Naive thymus-derived CD8-positive, alpha-beta T cell (primary cell): Measurements from ENCODE around the gene DPPA5. TPM values are rescaled to one million over a fixed set of nuclear protein-coding genes. Genes with fewer than 3 reads are reported as not detected.

Experiments
- ATAC-seq, 2 donors: fragments of 150-1000 bp; cut with Tn5 transposase in 1 of 2; sonication (Bioruptor Pico), chemical (Tn5 transposase) in 1 of 2; 1 replicate in 1 of 2; 2 replicates in 1 of 2; pipeline ENCODE4 v1.10.0; 2021; ENCODE audit warnings: mild to moderate bottlenecking in 2 of 2, moderate library complexity in 2 of 2
- POLR2A ChIA-PET: fragments of 350-600 bp; sonication (Branson Sonifier 250); formaldehyde crosslinking; loops from one replicate; lab custom pipeline; 2021; ENCODE audit warnings: antibody characterized with exemption; lab: Charles Lee
- DNase-seq, 10 donors: peaks; one replicate each; pipeline versions ENCODE4 v3.0.0 to v3.0.0-alpha.2; 2020 to 2022
- H3K27ac Mint-ChIP-seq, 10 donors: one replicate each; pipeline ENCODE4 v1.8.0; 2020 to 2022; ENCODE audit warnings: mild to moderate bottlenecking in 10 of 10, mixed read lengths in 10 of 10, moderate library complexity in 4 of 10, inconsistent platforms in 1 of 10
- H3K27me3 Mint-ChIP-seq, 5 donors: one replicate each; pipeline ENCODE4 v1.8.0; 2021 to 2022; ENCODE audit warnings: mixed read lengths in 5 of 5
- H3K36me3 Mint-ChIP-seq, 3 donors: one replicate each; pipeline ENCODE4 v1.8.0; 2020 to 2022; ENCODE audit warnings: mixed read lengths in 3 of 3, mild to moderate bottlenecking in 2 of 3, inconsistent platforms in 1 of 3
- H3K4me1 Mint-ChIP-seq, 4 donors: one replicate each; pipeline ENCODE4 v1.8.0; 2021 to 2022; ENCODE audit warnings: mixed read lengths in 4 of 4
- H3K4me3 Mint-ChIP-seq, 10 donors: one replicate each; pipeline ENCODE4 v1.8.0; 2020 to 2022; ENCODE audit warnings: mild to moderate bottlenecking in 10 of 10, mixed read lengths in 10 of 10, moderate library complexity in 6 of 10, inconsistent platforms in 1 of 10
- H3K9me3 Mint-ChIP-seq, 9 donors: one replicate each; pipeline ENCODE4 v1.8.0; 2020 to 2022; ENCODE audit warnings: mixed read lengths in 9 of 9, mild to moderate bottlenecking in 3 of 9, inconsistent platforms in 1 of 9, moderate library complexity in 1 of 9
- polyA plus RNA-seq, 3 donors: library from polyadenylated mRNA; unstranded; fragments of 300-500 nt; fragmentation: Illumina TruSeq; gene quantifications; one replicate each; pipeline ENCODE4 v1.2.3, GENCODE V29; 2021
- total RNA-seq, 8 experiments: library from RNA in 2 of 8; stranded (reverse) in 2 of 8; gene quantifications; one replicate each; pipeline ENCODE4 v1.2.3 and lab custom pipeline; 2021 to 2026

DPPA5 gene
- total and polyA plus RNA-seq, 5 experiments from 2014 or later = not detected

DNA sequence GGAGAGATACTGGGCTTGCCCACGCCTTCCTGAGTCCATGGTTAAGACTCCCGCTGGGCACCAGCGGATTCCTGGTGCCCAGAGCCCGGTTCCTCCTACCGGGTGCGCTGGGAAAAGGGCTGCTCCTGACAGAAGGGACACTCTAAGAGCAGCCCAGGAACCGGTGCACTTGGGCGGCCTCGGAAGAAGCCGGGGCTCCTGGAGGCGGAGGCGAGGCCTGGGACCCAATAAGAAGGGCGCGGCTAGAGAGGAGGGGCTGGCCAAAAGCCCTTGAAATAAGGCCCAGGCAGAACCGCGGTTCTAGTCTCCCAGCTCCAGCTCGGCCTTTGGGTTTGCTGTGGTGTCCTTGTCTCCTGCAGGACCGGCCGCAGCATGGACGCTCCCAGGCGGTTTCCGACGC, 8.3 kb upstream of the DPPA5 start, which contains the start of gene KHDC3L:
Gene KHDC3L (plus strand): TSS at position 301 of the 400 bp plus-strand sequence. CDS start 72 bp downstream, at position 373.
- Mint-ChIP-seq H3K9me3 (no peaks in the 10 kb centered on the region), H3K27ac (peak within 1 kb of the TSS in 2 of 10 donors; percentile 29 to 44), H3K4me3 (no peak within 1 kb of the TSS), H3K4me1 (no peaks in the 10 kb centered on the region), H3K36me3 (no peaks in the 10 kb centered on the region), H3K27me3 (peaks cover 0 to 8% (median 3%) of the 10 kb centered on the region in 5 donors)
- DNase-seq (no peak), ATAC-seq (no peak)
- POLR2A ChIA-PET = no interaction called here

GRCh38 chr6:73349311-73349710, 4.8 kb downstream of the DPPA5 start:
- Mint-ChIP-seq H3K27ac (no peak overlapping the region), H3K9me3 (peaks cover 0 to 2% (median 0%) of the 10 kb centered on the region in 9 donors), H3K27me3 (peaks cover 18 to 54% (median 33%) of the 10 kb centered on the region in 5 donors), H3K36me3 (no peaks in the 10 kb centered on the region), H3K4me1 (peaks cover 0 to 2% (median 0%) of the 10 kb centered on the region in 4 donors), H3K4me3 (no peak overlapping the region)
- ATAC-seq (no peak), DNase-seq (no peak)
- POLR2A ChIA-PET = no interaction called here

DNA sequence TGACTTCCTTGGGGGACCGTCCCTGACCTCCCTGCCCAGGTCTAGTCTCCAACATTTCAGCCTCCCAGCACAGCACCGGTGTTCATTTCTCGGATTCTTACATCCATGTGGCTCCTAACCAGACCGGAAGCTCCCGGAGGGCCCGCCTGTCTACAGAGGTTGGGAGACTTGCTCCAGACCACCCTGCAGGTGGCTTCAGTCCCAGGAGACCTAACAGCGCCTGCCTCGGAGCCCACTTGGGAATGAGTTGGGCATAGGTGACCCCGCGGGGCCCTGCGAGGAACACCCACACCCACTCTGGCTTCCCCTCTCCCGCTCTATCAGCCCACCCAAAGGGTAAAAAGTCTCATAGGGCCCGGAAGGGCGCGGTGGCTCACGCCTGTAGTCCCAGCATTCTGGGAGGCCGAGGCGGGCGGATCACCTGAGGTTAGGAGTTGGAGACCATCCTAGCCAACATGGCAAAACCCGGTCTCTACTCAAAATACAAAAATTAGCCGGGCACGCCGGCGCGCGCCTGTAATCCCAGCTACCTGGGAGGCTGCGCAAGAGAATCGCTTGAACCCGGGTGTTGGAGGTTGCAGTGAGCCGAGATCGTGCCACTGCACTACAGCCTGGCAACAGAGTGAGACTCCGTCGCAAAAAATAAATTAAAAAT, 5.4 kb downstream of the DPPA5 start:
- H3K27me3 Mint-ChIP-seq = peaks cover 18 to 54% (median 33%) of the 10 kb centered on the region in 5 donors
- POLR2A ChIA-PET = no interaction called here
- DNase-seq = no peak
- ATAC-seq = no peak
- H3K27ac Mint-ChIP-seq = no peak overlapping the region
- H3K36me3 Mint-ChIP-seq = no peaks in the 10 kb centered on the region
- peaks cover 0 to 2% (median 0%) of the 10 kb centered on the region in 4 donors for H3K4me1 Mint-ChIP-seq
- no peak overlapping the region for H3K4me3 Mint-ChIP-seq
- H3K9me3 Mint-ChIP-seq = peaks cover 0 to 2% (median 0%) of the 10 kb centered on the region in 9 donors

DNA sequence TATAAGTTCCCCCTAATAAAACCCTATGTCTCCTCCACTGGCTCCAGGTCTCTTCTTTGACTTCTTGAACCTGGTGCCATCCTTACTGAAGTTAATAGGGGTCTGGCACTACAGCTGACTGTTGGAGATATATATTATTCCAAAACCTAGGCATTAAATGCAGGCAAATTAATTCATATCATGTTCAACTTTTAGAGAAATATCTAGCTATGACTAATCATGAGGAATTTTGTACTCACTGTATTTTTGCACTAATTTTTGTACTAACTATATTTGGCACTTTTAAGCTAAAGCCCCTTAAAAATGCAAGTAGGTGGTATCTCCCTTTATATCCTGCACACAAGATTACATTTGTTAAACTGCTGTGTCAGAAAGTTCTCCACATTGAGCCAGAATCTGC, 10.9 kb downstream of the DPPA5 start:
- no peaks in the 10 kb centered on the region for H3K4me1 Mint-ChIP-seq
- H3K4me3 Mint-ChIP-seq = no peak overlapping the region
- ATAC-seq (no peak), DNase-seq (no peak)
- peaks cover 4 to 20% (median 10%) of the 10 kb centered on the region in 5 donors for H3K27me3 Mint-ChIP-seq
- no peak overlapping the region for H3K27ac Mint-ChIP-seq
- H3K9me3 Mint-ChIP-seq = no peaks in the 10 kb centered on the region
- POLR2A ChIA-PET = no interaction called here
- no peaks in the 10 kb centered on the region for H3K36me3 Mint-ChIP-seq

DNA sequence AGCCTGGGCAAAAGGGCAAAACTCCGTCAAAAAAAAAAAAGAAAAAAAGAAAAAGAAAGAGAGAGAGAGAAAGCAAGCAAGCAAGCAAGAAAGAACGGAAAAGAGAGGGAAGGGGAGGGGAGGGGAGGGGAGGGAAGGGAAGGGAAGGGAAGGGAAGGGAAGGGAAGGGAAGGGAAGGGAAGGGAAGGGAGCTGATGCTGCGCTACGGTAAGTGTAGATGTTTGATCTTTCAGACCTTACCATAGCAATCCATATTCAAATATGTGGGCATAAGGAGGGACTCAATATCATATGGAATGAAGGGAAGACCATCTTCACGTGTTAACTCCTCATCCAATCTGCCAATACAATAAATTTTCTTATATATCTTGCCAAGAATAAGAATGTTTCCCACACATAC, 11.9 kb downstream of the DPPA5 start:
- POLR2A ChIA-PET = no interaction called here
- H3K27me3 Mint-ChIP-seq = peaks cover 0 to 10% (median 4%) of the 10 kb centered on the region in 5 donors
- DNase-seq (no peak), ATAC-seq (no peak)
- no peaks in the 10 kb centered on the region for H3K9me3 Mint-ChIP-seq
- no peaks in the 10 kb centered on the region for H3K4me1 Mint-ChIP-seq
- no peak overlapping the region for H3K27ac Mint-ChIP-seq
- no peaks in the 10 kb centered on the region for H3K36me3 Mint-ChIP-seq
- no peak overlapping the region for H3K4me3 Mint-ChIP-seq

- Mint-ChIP-seq H3K36me3 (no peaks in the 10 kb centered on the region), H3K4me3 (no peak overlapping the region), H3K27me3 (peaks cover 0 to 1% (median 0%) of the 10 kb centered on the region in 5 donors), H3K27ac (no peak overlapping the region), H3K4me1 (no peaks in the 10 kb centered on the region), H3K9me3 (no peaks in the 10 kb centered on the region)
- POLR2A ChIA-PET = no interaction called here
- DNase-seq (no peak), ATAC-seq (no peak)
Measured at GRCh38 chr6:73341335-73341734, 12.7 kb downstream of the DPPA5 start.

DNA sequence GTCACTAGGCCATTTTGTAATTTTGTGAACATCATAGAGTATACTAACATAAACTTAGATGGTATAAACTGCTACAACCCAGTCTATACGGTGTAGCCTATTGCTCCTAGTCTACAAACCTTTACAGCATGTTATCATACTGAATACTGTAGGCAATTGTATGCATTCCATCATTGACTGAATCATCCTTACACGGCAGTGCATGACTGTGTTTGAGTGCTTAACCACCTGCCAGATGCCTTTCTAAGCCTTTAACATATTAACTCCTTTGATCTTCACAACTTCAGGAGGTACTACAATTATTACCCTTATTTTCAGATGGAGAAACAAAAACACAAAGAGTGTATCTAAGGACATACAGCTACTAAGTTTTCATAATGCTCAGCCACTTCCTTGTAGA, 14.0 kb downstream of the DPPA5 start:
- H3K9me3 Mint-ChIP-seq = no peaks in the 10 kb centered on the region
- DNase-seq = no peak

GRCh38 chr6:73339340-73339739, 14.7 kb downstream of the DPPA5 start:
- Mint-ChIP-seq H3K36me3 (no peaks in the 10 kb centered on the region), H3K4me3 (no peak overlapping the region), H3K27me3 (no peaks in the 10 kb centered on the region), H3K27ac (no peak overlapping the region), H3K9me3 (no peaks in the 10 kb centered on the region), H3K4me1 (no peaks in the 10 kb centered on the region)
- POLR2A ChIA-PET = no interaction called here
- ATAC-seq (no peak), DNase-seq (no peak)

More for the DNA sequence above, 14.0 kb downstream of the DPPA5 start:
- Mint-ChIP-seq H3K4me1 (no peaks in the 10 kb centered on the region), H3K27ac (no peak overlapping the region), H3K36me3 (no peaks in the 10 kb centered on the region), H3K27me3 (no peaks in the 10 kb centered on the region), H3K4me3 (no peak overlapping the region)
- POLR2A ChIA-PET = no interaction called here
- no peak for ATAC-seq

DNA sequence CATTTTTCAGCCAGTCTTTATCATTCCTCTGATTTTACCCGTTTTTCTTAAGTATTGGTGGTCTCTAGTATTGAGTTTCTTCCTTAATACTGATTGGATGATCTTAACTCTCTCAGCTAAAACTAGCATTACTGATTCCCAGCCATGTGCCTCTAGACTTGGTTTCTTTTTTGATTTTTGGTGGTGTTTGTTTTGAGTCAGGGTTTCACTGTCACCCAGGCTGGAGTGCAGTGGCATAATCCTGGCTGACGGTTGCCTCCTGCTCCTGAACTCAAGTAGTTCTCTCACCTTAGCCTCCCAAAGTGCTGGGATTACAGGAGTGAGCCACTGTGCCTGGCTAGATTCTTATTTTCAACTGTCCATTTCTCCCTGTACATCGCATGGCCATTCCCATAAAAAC, 24.9 kb downstream of the DPPA5 start:
- H3K4me1 Mint-ChIP-seq = peaks cover 0 to 3% (median 0%) of the 10 kb centered on the region in 4 donors
- H3K36me3 Mint-ChIP-seq = no peaks in the 10 kb centered on the region
- H3K4me3 Mint-ChIP-seq = no peak overlapping the region
- no peaks in the 10 kb centered on the region for H3K9me3 Mint-ChIP-seq
- ATAC-seq = no peak
- DNase-seq = no peak
- POLR2A ChIA-PET = no interaction called here
- no peak overlapping the region for H3K27ac Mint-ChIP-seq
- peaks cover 7 to 32% (median 11%) of the 10 kb centered on the region in 5 donors for H3K27me3 Mint-ChIP-seq

DNA sequence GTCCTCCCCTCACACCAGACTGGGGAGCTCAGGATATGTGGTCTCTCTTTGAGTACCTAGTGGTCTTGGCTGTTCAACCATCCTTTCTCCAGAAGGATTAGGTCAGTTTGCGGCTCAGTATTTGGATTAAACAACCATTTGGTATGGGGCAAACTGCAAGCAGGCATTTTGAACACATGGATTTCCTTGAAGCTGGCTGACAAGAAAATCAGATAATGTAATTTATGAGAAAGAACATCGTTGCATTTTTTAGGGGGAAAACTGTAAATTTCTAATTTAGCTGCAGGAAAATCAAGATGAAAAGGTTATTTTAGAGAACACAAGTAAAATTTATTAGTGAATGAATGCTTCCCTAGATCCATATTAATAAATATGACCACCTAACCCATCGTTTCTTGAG, 25.3 kb downstream of the DPPA5 start:
- peaks cover 0 to 3% (median 0%) of the 10 kb centered on the region in 4 donors for H3K4me1 Mint-ChIP-seq
- no peak overlapping the region for H3K27ac Mint-ChIP-seq
- no peaks in the 10 kb centered on the region for H3K36me3 Mint-ChIP-seq
- H3K9me3 Mint-ChIP-seq = no peaks in the 10 kb centered on the region
- POLR2A ChIA-PET = no interaction called here
- no peak for ATAC-seq
- no peak for DNase-seq
- no peak overlapping the region for H3K4me3 Mint-ChIP-seq
- peaks cover 7 to 32% (median 11%) of the 10 kb centered on the region in 5 donors for H3K27me3 Mint-ChIP-seq

GRCh38 chr6:73325656-73326055, 28.4 kb downstream of the DPPA5 start:
- POLR2A ChIA-PET = no interaction called here
- Mint-ChIP-seq H3K36me3 (no peaks in the 10 kb centered on the region), H3K27ac (no peak overlapping the region), H3K9me3 (no peaks in the 10 kb centered on the region), H3K4me1 (peaks cover 0 to 3% (median 0%) of the 10 kb centered on the region in 4 donors), H3K4me3 (no peak overlapping the region), H3K27me3 (peaks cover 6 to 20% (median 10%) of the 10 kb centered on the region in 5 donors)
- no peak for DNase-seq
- no peak for ATAC-seq

- DNase-seq = no peak
- peaks cover 0 to 1% (median under 1%) of the 10 kb centered on the region in 3 donors for H3K36me3 Mint-ChIP-seq
- POLR2A ChIA-PET = no interaction called here
- peaks cover 0 to 5% (median under 1%) of the 10 kb centered on the region in 9 donors for H3K9me3 Mint-ChIP-seq
- ATAC-seq = no peak
- H3K4me3 Mint-ChIP-seq = no peak overlapping the region
- peaks cover 3 to 10% (median 4%) of the 10 kb centered on the region in 5 donors for H3K27me3 Mint-ChIP-seq
- H3K4me1 Mint-ChIP-seq = peaks cover 0 to 3% (median 0%) of the 10 kb centered on the region in 4 donors
- no peak overlapping the region for H3K27ac Mint-ChIP-seq
Measured at GRCh38 chr6:73323323-73323722, 30.8 kb downstream of the DPPA5 start.

GRCh38 chr6:73314577-73315492, 39.2 kb downstream of the DPPA5 start:
- Mint-ChIP-seq H3K27me3 (peaks cover 47 to 80% (median 53%) of the 10 kb centered on the region in 5 donors), H3K9me3 (peaks cover 0 to 21% (median 9%) of the 10 kb centered on the region in 9 donors), H3K4me1 (peaks cover 7 to 11% (median 9%) of the 10 kb centered on the region in 4 donors), H3K4me3 (peak overlapping the region in 3 of 10 donors; percentile 9 to 33 (median 23)), H3K27ac (no peak overlapping the region), H3K36me3 (peaks cover 0 to 14% (median 10%) of the 10 kb centered on the region in 3 donors)
- ATAC-seq = peak in 1 of 2 donors; percentile 22
- POLR2A ChIA-PET = no interaction called here
- no peak for DNase-seq
